Choroid plexus epithelial cell (primary cell): Measurements from ENCODE around the gene UPP2.

Source experiments
- DNase-seq: peaks from one replicate; pipeline ENCODE4 v3.0.0-alpha.2; 2010; ENCODE audit warnings: low read depth
- H3K4me3 ChIP-seq: 2 replicates; pipeline ENCODE4 v1.5.1; 2011; ENCODE audit warnings: low read depth, mild to moderate bottlenecking, control low read depth, low read length, moderate library complexity
- CTCF ChIP-seq: conservative IDR thresholded peaks from 2 replicates; pipeline ENCODE4 v1.5.1; 2011; ENCODE audit warnings: low read depth, mild to moderate bottlenecking, control low read depth, inconsistent platforms, low read length, moderate library complexity

Gene UPP2

GRCh38 chr2:158116936-158117335 is 15.3 kb downstream of the UPP2 start:
- no peak for TF ChIP-seq CTCF
- no peak for DNase-seq
- no peak overlapping the region for H3K4me3 ChIP-seq

- no peak for DNase-seq
- no peak for TF ChIP-seq CTCF
- no peak overlapping the region for H3K4me3 ChIP-seq
Observed at GRCh38 chr2:158120102-158120501, 18.4 kb downstream of the UPP2 start.

GRCh38 chr2:158120664-158121641 is 19.3 kb downstream of the UPP2 start:
- no peak overlapping the region for H3K4me3 ChIP-seq
- no peak for TF ChIP-seq CTCF
- no peak for DNase-seq

GRCh38 chr2:158124896-158125295 is 23.2 kb downstream of the UPP2 start:
- DNase-seq = no peak
- no peak overlapping the region for H3K4me3 ChIP-seq
- no peak for TF ChIP-seq CTCF

GRCh38 chr2:158125756-158126498 is 24.3 kb downstream of the UPP2 start:
- TF ChIP-seq CTCF = no peak
- no peak for DNase-seq
- no peak overlapping the region for H3K4me3 ChIP-seq

GRCh38 chr2:158127380-158127804 is 25.7 kb downstream of the UPP2 start:
- DNase-seq = no peak
- TF ChIP-seq CTCF = no peak
- no peak overlapping the region for H3K4me3 ChIP-seq
